GM18499 (cell line): ENCODE measurements around the gene MED15.

Experiments
- ATAC-seq: cut with Tn5 transposase; IDR thresholded peaks from one replicate; pipeline ENCODE4 v1.9.1; 2021; ENCODE audit warnings: moderate number of reproducible peaks; ENCODE audit not compliant: insufficient read depth, unreplicated experiment

MED15 gene

DNA sequence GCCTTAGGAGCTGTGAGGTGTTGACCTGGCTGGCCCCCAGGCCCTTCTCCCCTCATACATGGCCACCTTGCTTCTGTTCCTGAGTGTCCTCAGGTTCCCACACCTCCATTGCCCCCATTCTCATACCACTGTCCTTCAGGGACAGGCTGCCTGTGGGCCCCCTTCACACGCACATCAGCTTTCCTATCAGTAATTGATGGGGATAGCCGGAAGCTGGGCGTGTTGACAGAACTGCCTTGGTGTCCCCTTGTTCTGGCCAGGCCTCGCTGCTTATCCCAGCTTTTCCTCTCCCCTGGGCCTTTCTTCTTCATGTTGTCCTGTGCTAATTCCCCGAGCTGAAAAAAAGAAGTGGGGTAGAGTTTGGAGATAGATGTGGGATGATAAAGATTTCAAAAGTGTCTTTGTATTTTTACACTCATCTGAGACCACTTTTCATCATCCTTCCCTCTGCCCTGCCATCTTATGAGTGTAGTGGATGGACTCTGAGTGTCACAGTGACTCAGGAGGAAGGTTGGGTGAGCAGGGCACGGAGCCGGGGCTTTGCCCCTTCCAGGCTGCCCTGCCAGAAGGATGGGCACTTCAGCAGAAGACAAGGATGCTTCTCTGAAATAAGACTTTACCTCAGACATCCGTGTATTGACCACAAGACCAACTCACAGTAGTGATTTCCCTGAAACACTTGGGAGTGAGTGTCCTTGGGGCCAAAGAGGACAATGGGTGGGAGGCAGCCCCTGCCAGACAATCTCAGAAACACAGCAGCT is 42.8 kb downstream of the MED15 start:
- ATAC-seq: no peak

DNA sequence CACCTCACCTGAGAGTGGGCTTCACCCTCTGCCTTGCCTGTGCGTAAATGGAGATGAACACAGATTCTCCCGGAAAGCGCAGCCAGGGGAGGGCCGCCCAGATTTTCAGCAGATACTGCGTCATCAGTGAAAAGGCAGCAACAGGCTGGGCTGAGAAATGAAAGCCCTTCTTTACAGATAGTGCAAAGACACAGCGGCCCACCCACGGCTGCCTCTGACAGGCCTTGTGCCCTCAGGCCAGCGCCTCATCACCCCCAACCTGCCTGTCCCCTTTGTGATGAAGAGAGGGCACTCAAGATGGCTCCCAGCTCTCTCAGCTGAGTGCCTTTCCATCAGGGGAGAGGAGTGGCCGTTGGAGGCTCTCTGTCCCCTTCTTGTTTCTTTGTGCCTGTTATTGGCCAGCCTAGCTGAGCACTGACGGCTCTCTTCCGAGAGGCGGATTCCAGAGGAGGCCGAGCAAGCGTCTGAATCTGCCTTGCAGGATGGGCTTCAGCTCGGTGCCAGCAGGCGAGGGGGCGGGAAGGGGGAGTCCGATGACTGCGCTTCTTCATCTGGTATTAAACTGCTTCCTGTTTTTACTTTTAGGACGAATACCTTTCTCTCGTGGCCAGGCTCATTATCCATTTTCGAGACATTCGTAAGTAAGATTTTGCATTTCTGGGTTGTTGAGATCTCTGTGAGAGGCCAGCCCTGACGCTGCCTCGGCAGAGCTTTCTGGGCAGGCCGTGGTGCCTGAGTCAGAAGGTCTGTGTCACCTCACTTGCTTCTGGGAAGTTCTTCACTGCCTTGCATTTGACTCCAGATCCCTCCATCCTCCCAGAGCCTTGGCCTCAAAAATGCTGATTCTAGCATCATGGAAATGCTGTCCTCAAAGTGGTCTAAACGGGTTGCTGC is 43.7 kb downstream of the MED15 start:
- no peak for ATAC-seq

DNA sequence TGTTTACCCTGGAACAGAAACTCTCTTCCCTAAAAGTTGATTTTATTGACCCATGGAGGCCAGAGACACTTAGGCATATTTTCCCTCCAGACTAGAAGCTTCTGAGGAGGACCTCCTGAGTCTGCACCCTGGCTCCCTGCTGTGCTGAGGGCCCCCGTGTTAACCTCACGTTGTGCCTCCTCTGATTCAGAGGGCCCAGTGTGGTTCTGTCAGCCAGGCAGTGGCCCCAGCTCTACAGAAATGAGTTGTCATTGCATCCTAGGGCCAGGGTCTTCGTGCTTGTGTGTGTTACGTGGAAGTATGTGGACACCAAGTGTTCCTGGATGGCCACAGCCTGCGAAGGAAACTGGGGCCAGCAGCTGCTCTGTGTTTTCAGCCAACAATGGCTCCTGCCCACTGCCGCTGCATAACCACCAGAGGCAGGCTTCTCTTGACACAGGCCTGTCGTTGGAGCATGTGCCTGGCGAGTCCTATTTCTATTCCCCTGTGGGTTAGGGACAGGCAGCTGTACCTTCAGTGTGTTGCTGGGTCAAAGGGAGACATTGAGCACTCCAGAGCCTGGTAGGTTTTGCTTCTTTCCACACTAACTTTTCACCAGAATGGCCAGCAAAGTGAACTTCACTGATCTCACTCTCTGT is 44.5 kb downstream of the MED15 start:
- no peak for ATAC-seq

DNA sequence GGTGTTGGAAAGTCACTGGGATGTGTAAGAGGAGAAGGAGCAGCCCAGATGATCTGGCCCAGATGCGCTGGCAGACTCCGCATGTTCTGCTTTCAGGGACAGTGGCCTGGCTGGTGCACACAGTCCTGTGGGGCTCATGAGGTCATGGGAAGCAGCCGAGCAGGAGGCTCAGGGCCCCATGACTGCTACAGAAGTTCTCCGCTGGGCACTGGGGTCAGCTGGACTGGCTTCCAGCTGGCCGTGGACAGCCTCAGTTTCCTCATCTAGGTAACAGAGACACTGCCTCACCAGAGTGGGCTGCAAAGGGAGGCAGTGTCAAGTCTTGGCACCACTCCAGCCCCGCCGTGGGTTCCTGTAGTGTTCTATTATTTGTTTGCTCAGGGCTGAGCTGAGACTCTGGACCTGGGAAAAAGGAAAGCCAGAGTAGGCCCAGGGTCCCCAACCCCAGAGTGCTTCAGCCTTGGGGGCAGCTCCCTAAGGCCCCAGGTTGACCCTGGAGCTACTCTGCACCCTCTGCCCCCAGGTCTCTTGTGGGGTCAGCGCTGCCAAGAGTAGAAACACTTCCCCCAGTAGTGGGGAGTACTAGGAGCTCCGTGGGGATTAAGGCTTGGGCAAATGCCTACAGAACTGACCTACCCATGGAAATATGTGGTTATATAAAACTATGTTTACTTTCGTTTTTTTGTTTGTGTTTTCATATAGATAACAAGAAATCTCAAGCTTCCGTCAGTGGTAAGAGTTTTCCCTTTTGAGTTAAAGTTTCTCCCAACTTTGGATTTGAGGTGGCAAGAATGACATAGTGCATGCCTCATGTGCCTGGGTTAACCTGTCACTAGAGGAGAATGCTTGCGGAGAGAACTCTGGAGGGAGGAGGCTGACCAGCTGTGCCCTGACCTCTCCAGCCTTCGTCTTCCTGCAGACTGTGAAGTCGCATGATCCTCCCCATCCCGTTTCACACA is 45.3 kb downstream of the MED15 start:
- no peak for ATAC-seq

DNA sequence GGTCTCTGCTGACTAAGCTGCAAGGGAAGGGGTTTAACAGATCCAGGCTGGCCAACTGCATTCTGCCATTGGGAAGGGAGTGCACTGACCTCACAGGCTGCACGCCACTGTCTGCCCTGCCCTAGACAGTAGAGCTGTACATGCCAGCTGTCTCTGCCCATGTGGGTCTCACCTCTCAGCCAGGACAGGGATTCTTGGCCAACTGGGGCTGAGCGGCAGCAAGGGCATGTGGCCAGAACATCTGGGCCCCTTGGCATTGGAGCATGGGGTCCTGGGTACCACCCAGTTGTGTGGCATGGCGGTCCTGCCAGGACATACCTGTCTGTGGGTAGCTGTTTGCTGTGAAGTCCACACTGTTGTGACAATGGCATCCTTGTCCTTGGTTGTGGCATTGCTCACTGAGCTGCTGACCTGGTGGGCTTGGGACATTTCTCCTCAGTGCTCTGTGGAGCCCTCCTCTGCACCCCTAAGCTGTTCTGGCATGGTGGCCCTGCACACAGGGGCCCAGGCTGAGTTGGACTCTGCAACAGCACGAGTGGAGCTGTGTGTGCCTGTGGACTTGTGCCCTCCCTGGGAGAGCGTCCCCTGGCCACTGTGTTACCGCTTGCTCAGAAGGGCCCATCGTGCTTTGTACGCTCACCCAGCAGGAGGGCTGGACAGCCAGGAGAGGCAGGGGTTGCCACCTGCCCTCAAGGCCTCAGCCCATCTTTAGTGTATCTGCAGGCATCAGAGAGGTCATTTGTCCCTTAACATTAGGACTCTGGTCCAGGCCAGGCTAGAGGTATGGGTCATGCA is 46.7 kb downstream of the MED15 start:
- no peak for ATAC-seq

GRCh38 chr22:20554824-20555223 is 47.4 kb downstream of the MED15 start:
- no peak for ATAC-seq

DNA sequence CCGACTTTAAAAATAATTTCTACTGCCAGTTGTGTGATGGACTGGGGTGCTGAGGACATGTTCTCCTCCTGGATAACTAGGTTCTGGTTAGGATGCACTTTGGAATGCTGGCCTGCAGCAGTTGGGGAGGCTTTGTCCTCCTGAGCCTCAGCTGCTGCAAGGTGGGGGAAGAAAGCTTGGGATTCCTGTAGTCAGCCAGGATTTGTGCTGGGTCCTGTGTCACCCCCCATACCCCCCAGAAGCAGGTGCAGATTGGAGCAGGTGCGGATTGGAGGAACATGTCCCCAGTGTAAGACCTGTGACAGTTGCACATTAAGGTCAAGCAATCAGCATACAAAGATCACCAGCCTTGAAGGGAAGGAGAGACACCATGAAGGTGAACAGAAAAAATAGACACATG is 51.1 kb downstream of the MED15 start:
- ATAC-seq: no peak

- no peak for ATAC-seq
Observed at GRCh38 chr22:20559174-20559760, 51.9 kb downstream of the MED15 start.

- ATAC-seq: no peak
Observed at GRCh38 chr22:20560716-20561115, 53.3 kb downstream of the MED15 start.

GRCh38 chr22:20561882-20562281 is 54.5 kb downstream of the MED15 start:
- ATAC-seq: no peak

DNA sequence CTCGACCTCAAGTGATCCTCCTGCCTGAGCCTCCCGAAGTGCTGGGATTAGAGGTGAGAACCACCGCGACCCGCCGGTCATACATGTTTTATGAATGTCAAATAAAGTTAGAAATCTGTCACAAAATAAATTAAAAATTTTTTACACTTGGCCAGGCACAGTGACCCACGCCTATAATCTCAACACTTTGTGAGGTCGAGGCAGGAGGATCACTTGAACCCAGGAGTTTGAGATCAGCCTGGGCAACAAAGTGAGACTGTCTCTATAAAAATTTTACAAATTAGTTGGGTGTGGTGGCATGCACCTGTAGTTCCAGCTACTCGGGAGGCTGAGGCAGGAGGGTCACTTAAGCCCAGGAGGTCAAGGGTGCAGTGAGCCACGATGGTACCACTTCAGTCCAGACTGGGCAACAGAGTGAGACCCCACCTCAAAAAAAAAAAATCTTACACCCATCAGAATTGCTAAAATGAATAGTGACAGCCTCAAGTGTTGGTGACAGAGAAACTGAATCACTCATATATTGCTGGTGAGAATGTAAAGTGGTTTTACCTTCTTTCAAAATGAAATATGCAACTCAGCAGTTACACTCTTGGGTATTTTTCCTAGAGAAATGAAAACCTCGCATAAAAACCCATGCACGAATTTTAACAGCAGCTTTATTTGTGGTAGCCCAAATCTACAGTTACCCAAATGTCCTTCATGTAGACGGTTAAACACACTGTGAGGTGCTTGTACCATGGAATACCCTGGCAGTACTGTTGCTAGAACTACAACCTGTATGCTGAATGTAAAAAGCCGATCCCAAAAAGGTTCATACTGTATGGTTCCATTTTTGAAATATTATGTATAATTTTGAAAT is 55.4 kb downstream of the MED15 start:
- no peak for ATAC-seq

- ATAC-seq: no peak
Observed at GRCh38 chr22:20563466-20563906, 56.1 kb downstream of the MED15 start.

DNA sequence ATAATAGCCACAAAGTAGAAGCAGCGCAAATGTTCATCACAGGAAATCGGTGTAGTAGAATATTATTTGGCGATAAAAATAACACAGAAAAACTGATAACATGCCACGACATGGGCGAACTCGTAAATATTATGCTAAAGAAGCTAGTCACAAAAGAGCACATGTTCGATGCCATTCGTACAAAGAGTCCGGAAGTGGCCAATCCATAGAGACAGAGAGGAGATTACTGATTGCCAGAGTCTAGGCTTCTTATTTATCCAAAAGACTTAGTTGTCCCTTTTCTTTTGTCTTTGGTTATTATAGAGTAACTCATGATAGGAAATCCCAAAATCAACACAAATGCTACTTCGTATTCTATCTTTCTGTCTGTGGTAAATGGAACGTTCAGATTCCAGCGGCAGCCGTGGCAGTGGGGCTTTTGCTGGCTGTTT is 56.5 kb downstream of the MED15 start:
- ATAC-seq: no peak

DNA sequence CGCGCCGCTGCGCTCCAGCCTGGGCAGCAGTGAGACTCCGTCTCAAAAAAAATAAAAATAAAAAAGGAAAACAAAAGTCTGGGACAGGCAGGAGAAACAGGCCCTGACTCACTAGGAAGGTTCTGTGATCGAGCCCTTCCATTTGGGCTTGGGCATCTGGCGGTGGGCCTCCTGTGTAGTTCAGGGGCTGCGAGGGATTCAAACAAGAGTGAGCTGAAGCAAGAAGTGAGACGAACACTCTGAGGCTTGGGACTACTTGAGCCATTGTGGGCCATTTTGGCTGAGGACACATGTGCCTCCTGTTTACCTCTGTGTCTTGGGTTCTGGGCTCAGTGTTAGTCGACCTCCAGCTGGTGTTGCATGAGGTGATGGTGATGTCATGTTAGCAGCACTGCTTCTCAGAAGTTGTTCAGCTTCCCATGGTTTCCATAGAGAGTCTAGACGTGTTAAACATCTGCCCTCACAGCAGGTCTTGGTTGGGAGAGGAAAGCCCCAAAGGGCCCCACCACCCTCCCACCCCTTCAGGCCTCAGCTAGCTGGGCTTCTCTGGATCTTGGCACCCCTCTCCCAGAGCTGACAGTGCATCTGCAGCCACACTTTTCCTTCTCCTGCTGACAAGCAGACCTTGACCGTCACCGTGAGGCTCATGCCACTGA is 57.8 kb downstream of the MED15 start:
- ATAC-seq: no peak

DNA sequence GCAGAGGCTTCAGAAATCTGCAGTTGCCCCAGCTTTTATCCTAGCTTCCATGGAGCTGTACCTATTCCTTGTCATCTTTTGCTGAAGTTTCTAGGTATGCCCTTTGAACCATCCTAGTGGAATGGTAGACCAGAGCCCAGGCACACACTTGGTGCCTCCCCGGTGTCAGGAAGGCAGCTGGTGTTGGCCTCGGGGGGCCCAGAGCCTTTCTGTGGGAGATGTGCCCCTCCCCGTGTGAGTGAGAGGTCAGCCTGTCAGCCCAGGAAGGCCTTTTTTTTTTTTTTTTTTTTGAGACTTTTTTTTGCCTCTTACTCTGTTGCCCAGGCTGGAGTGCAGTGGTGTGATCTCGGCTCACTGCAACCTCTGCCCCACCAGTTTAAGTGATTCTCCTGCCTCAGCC is 58.4 kb downstream of the MED15 start:
- no peak for ATAC-seq

DNA sequence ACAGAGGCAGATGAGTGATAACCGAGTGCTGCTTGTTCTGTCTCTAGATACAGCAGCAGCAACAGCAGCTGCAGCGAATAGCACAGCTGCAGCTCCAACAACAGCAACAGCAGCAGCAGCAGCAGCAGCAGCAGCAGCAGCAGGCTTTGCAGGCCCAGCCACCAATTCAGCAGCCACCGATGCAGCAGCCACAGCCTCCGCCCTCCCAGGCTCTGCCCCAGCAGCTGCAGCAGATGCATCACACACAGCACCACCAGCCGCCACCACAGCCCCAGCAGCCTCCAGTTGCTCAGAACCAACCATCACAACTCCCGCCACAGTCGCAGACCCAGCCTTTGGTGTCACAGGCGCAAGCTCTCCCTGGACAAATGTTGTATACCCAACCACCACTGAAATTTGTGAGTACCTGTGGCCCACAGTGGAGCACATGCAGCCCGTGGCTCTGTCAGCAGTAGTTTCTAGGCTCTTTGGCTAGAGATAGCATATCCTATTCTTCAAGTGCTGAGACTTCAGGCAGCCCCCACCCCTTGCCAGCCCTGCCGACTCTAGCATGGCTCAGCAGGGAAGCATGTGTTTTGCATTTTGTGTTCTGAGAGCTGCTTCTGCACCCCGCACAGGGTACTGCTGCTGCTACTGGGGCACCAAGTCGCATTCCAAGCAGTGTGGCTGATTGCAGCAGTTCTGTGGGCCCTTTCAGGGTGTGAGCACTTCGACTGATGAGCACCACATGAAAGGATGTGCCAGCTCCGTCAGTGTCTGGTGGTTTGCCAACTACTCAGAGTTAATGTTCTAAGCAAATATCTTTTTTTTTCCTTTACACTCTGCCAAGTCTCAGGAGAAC is 59.2 kb downstream of the MED15 start:
- no peak for ATAC-seq
